Type B pancreatic cell (in vitro differentiated cells): Measurements from ENCODE around the gene DNAAF1. TPM values are rescaled to one million over a fixed set of nuclear protein-coding genes. Genes with fewer than 3 reads are reported as not detected.

ENCODE experiments used
- DNase-seq: peaks from one replicate; pipeline ENCODE4 v3.0.0; 2021; ENCODE audit warnings: mixed read lengths; ENCODE audit not compliant: unreplicated experiment; ENCODE audit errors: extremely low spot score
- H3K27ac Mint-ChIP-seq: 2 replicates; pipeline ENCODE4 v1.8.0; 2021; ENCODE audit warnings: mild to moderate bottlenecking, mixed read lengths
- H3K27me3 Mint-ChIP-seq: 2 replicates; pipeline ENCODE4 v1.8.0; 2021; ENCODE audit warnings: mixed read lengths
- H3K36me3 Mint-ChIP-seq: 2 replicates; pipeline ENCODE4 v1.8.0; 2021; ENCODE audit warnings: mixed read lengths
- H3K4me1 Mint-ChIP-seq: one replicate; pipeline ENCODE4 v1.8.0; 2021; ENCODE audit warnings: mixed read lengths; ENCODE audit not compliant: unreplicated experiment
- H3K4me3 Mint-ChIP-seq: 2 replicates; pipeline ENCODE4 v1.8.0; 2021; ENCODE audit warnings: mild to moderate bottlenecking, mixed read lengths
- H3K9me3 Mint-ChIP-seq: 2 replicates; pipeline ENCODE4 v1.8.0; 2021; ENCODE audit warnings: mixed read lengths
- CTCF ChIP-seq: fragments of 200-600 bp; sonication (generic); conservative IDR thresholded peaks from 2 replicates; pipeline ENCODE4 v1.5.0; 2021; ENCODE audit warnings: antibody characterized with exemption, mild to moderate bottlenecking
- total RNA-seq: library from RNA; stranded (reverse); gene quantifications from 2 replicates; pipeline ENCODE4 v1.2.1, GENCODE V29; 2021; ENCODE audit warnings: low replicate concordance

DNAAF1 gene
- total RNA-seq, 1 donor from 2014 or later, result 3.2 TPM

- H3K27me3 Mint-ChIP-seq, result no peaks in the 10 kb centered on the region
- H3K27ac Mint-ChIP-seq, result peak overlapping the region; percentile 79
- no peak for DNase-seq
- no peaks in the 10 kb centered on the region for H3K9me3 Mint-ChIP-seq
- H3K4me3 Mint-ChIP-seq, result peak overlapping the region; percentile 74
- H3K4me1 Mint-ChIP-seq, result peaks cover 45% of the 10 kb centered on the region
- peaks cover 23% of the 10 kb centered on the region for H3K36me3 Mint-ChIP-seq
- no peak for TF ChIP-seq CTCF
Observed at GRCh38 chr16:84138824-84139627, 6.1 kb upstream of the DNAAF1 start.

- Mint-ChIP-seq H3K36me3 (peaks cover 25% of the 10 kb centered on the region), H3K27me3 (no peaks in the 10 kb centered on the region), H3K9me3 (no peaks in the 10 kb centered on the region), H3K4me3 (peak overlapping the region; percentile 74), H3K4me1 (peaks cover 49% of the 10 kb centered on the region), H3K27ac (peak overlapping the region; percentile 30)
- DNase-seq, result no peak
- no peak for TF ChIP-seq CTCF
Observed at GRCh38 chr16:84139628-84140258, 5.4 kb upstream of the DNAAF1 start.

GRCh38 chr16:84141143-84141670, 3.9 kb upstream of the DNAAF1 start:
- no peaks in the 10 kb centered on the region for H3K9me3 Mint-ChIP-seq
- peaks cover 19% of the 10 kb centered on the region for H3K36me3 Mint-ChIP-seq
- no peak for DNase-seq
- no peak for TF ChIP-seq CTCF
- no peaks in the 10 kb centered on the region for H3K27me3 Mint-ChIP-seq
- H3K27ac Mint-ChIP-seq, result no peak overlapping the region
- H3K4me1 Mint-ChIP-seq, result peaks cover 41% of the 10 kb centered on the region
- no peak overlapping the region for H3K4me3 Mint-ChIP-seq

GRCh38 chr16:84143081-84143480, 2.0 kb upstream of the DNAAF1 start:
- DNase-seq, result no peak
- H3K4me1 Mint-ChIP-seq, result peaks cover 26% of the 10 kb centered on the region
- no peak for TF ChIP-seq CTCF
- peak overlapping the region; percentile 99 for H3K4me3 Mint-ChIP-seq
- H3K36me3 Mint-ChIP-seq, result peaks cover 13% of the 10 kb centered on the region
- peak overlapping the region; percentile 90 for H3K27ac Mint-ChIP-seq
- peaks cover 4% of the 10 kb centered on the region for H3K27me3 Mint-ChIP-seq
- H3K9me3 Mint-ChIP-seq, result no peaks in the 10 kb centered on the region

- Mint-ChIP-seq H3K36me3 (peaks cover 13% of the 10 kb centered on the region), H3K4me3 (peak overlapping the region; percentile 99), H3K4me1 (peaks cover 20% of the 10 kb centered on the region), H3K9me3 (no peaks in the 10 kb centered on the region), H3K27me3 (peaks cover 5% of the 10 kb centered on the region), H3K27ac (peak overlapping the region; percentile 90)
- TF ChIP-seq CTCF, result no peak
- DNase-seq, result no peak
Observed at GRCh38 chr16:84143784-84144199, 1.3 kb upstream of the DNAAF1 start.
